Liver (tissue), 9 donors: ENCODE data around the gene CDH13. TPM values are rescaled to one million over a fixed set of nuclear protein-coding genes. Genes with fewer than 3 reads are reported as not detected.

Source experiments
- DNase-seq: peaks from one replicate; pipeline ENCODE4 v3.0.0-alpha.2; 2017; ENCODE audit warnings: low spot score
- H3K27ac ChIP-seq, 2 donors: one replicate each; pipeline ENCODE4 v1.7.0; 2013; ENCODE audit warnings: inconsistent platforms in 2 of 2, low read length in 2 of 2, control low read depth in 1 of 2, low read depth in 1 of 2, mild to moderate bottlenecking in 1 of 2
- H3K27me3 ChIP-seq, 4 donors: one replicate each; pipeline versions ENCODE4 v1.6.1 to v1.7.0; 2013; ENCODE audit warnings: low read length in 3 of 4, inconsistent platforms in 1 of 4, mild to moderate bottlenecking in 1 of 4, moderate library complexity in 1 of 4; ENCODE audit not compliant: control insufficient read depth in 4 of 4, insufficient read depth in 4 of 4
- H3K36me3 ChIP-seq, 4 donors: one replicate each; pipeline versions ENCODE4 v1.6.1 to v1.7.0; 2013; ENCODE audit warnings: low read length in 3 of 4, mild to moderate bottlenecking in 3 of 4, low read depth in 1 of 4, moderate library complexity in 1 of 4; ENCODE audit not compliant: control insufficient read depth in 4 of 4, insufficient read depth in 3 of 4
- H3K4me1 ChIP-seq, 4 donors: one replicate each; pipeline versions ENCODE4 v1.6.1 to v1.7.0; 2013; ENCODE audit warnings: low read length in 3 of 4, mild to moderate bottlenecking in 3 of 4, moderate library complexity in 1 of 4; ENCODE audit not compliant: control insufficient read depth in 4 of 4, insufficient read depth in 4 of 4
- H3K4me3 ChIP-seq, 3 donors: one replicate each; pipeline versions ENCODE4 v1.6.1 to v1.7.0; 2013; ENCODE audit warnings: low read length in 3 of 3, control low read depth in 1 of 3, low read depth in 1 of 3, mild to moderate bottlenecking in 1 of 3
- H3K9ac ChIP-seq, 2 donors: one replicate each; pipeline ENCODE4 v1.7.0; 2013; ENCODE audit warnings: low read length in 2 of 2, mild to moderate bottlenecking in 2 of 2, moderate library complexity in 2 of 2, control low read depth in 1 of 2, low read depth in 1 of 2
- H3K9me3 ChIP-seq, 4 donors: one replicate each; pipeline versions ENCODE4 v1.6.1 to v1.7.0; 2013; ENCODE audit warnings: low read length in 3 of 4; ENCODE audit not compliant: control insufficient read depth in 4 of 4
- CTCF ChIP-seq: fragments of 150-350 bp; IDR thresholded peaks from 2 replicates; pipeline ENCODE4 v1.5.1; 2017; ENCODE audit warnings: improper control_type of control experiment, low read depth, low read length; ENCODE audit not compliant: missing input control
- EGR1 ChIP-seq, 2 donors: IDR thresholded peaks; 2 replicates each; pipeline ENCODE4 v1.6.1; 2016 to 2018; ENCODE audit warnings: antibody characterized with exemption in 2 of 2, low read depth in 2 of 2
- FOXA1 ChIP-seq: IDR thresholded peaks from 2 replicates; pipeline ENCODE4 v1.6.1; 2016; ENCODE audit warnings: antibody characterized with exemption
- FOXA2 ChIP-seq: IDR thresholded peaks from 2 replicates; pipeline ENCODE4 v1.6.1; 2016; ENCODE audit warnings: antibody characterized with exemption
- GABPA ChIP-seq, 2 donors: IDR thresholded peaks in 1 of 2; conservative IDR thresholded peaks in 1 of 2; 2 replicates each; pipeline ENCODE4 v1.6.1; 2016; ENCODE audit warnings: antibody characterized with exemption in 2 of 2, mild to moderate bottlenecking in 1 of 2, moderate library complexity in 1 of 2
- HNF4A ChIP-seq, 2 donors: conservative IDR thresholded peaks; 2 replicates each; pipeline ENCODE4 v1.6.1; 2016; ENCODE audit warnings: antibody characterized with exemption in 2 of 2, mild to moderate bottlenecking in 2 of 2
- HNF4G ChIP-seq: IDR thresholded peaks from 2 replicates; pipeline ENCODE4 v1.6.1; 2016; ENCODE audit warnings: antibody characterized with exemption
- JUND ChIP-seq, 2 donors: IDR thresholded peaks; 2 replicates each; pipeline ENCODE4 v1.6.1; 2016; ENCODE audit warnings: antibody characterized with exemption in 2 of 2
- MAX ChIP-seq: IDR thresholded peaks from 2 replicates; pipeline ENCODE4 v1.6.1; 2016; ENCODE audit warnings: antibody characterized with exemption
- NR2F2 ChIP-seq: IDR thresholded peaks from 2 replicates; pipeline ENCODE4 v1.6.1; 2016; ENCODE audit warnings: antibody characterized with exemption
- RAD21 ChIP-seq, 2 donors: IDR thresholded peaks; 2 replicates each; pipeline ENCODE4 v1.6.1; 2016; ENCODE audit warnings: antibody characterized with exemption in 2 of 2, mild to moderate bottlenecking in 2 of 2
- REST ChIP-seq: IDR thresholded peaks from 2 replicates; pipeline ENCODE4 v1.6.1; 2016; ENCODE audit warnings: antibody characterized with exemption, mild to moderate bottlenecking
- RXRA ChIP-seq, 2 donors: IDR thresholded peaks; 2 replicates each; pipeline ENCODE4 v1.6.1; 2017 to 2018; ENCODE audit warnings: antibody characterized with exemption in 2 of 2, mild to moderate bottlenecking in 1 of 2
- SP1 ChIP-seq: IDR thresholded peaks from 2 replicates; pipeline ENCODE4 v1.6.1; 2018; ENCODE audit warnings: antibody characterized with exemption, mild to moderate bottlenecking
- TAF1 ChIP-seq: conservative IDR thresholded peaks from 2 replicates; pipeline ENCODE4 v1.6.1; 2016; ENCODE audit warnings: antibody characterized with exemption, mild to moderate bottlenecking
- YY1 ChIP-seq: IDR thresholded peaks from 2 replicates; pipeline ENCODE4 v1.6.1; 2016; ENCODE audit warnings: antibody characterized with exemption, mild to moderate bottlenecking
- WGBS: extraction: QIAGEN DNeasy Blood & Tissue Kit; methylation state at CpG from one replicate; pipeline ENCODE4 v1.1.7; 2013; 5-methylcytosine and 5-hydroxymethylcytosine counted together
- polyA plus RNA-seq, 2 donors: library from polyadenylated mRNA; stranded (reverse) in 1 of 2; unstranded in 1 of 2; fragments of 200-250 nt in 1 of 2; fragments of >200 nt in 1 of 2; fragmentation: Nextera tagmentation in 1 of 2; extraction: Ambion mirVana in 1 of 2; gene quantifications; one replicate each; pipeline versions ENCODE4 v1.2.1 to v1.2.3, GENCODE V29; 2013 to 2015
- total RNA-seq, 2 donors: library from RNA; depleted of rRNA; stranded (reverse); fragments of >200 nt; gene quantifications; one replicate each; pipeline ENCODE4 v1.2.3, GENCODE V29; 2014
- TF ChIP-seq, protein P1 (sequence below): IDR thresholded peaks from 2 replicates; pipeline ENCODE4 v1.6.1; 2016; ENCODE audit warnings: antibody characterized with exemption
- TF ChIP-seq, protein P2 (sequence below): IDR thresholded peaks from 2 replicates; pipeline ENCODE4 v1.6.1; 2016; ENCODE audit warnings: antibody characterized with exemption
- donor health status: healthy.
- donor health status: healthy.
- donor health status: healthy.
- donor health status: healthy.
- donor health status: healthy.

CDH13 gene
- total and polyA plus RNA-seq, 4 donors, result 0.21 to 1.5 (median 0.58) TPM

DNA sequence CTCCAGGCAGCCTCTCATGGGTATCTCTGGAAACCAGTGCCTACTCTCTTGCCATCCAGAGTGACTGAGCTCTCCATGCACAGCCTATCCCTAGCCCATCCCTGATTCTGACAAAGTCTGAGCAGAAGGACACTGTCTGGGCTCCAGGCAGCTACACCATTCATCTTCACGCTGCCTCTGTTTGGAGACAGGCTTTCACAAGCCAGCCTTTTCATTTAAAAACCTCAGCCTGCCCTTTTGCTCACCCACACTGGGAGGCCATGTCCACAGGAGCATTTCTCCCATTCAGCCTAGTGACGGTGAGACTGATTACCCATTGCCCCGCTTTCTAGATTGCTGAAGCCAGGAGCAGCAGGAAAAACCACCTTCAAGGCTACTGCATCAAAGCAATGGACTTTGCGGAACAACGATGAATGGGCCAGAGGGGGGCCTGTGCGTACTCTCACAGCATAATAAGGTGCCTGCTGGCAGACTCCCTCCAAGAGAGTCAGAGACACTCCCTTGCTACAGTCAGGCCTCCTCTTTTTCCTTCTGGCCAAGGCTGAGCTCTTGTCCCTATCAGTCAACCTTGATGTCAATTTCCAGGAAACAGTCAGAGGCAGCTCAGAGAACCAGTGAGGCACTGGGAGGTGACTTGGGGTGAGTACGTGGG, 24.7 kb upstream of the CDH13 start:
- DNase-seq, result no peak
- Histone ChIP-seq H3K9ac (no peak overlapping the region), H3K4me3 (no peak overlapping the region), H3K4me1 (no peaks in the 10 kb centered on the region), H3K27ac (no peak overlapping the region), H3K36me3 (no peaks in the 10 kb centered on the region), H3K27me3 (no peaks in the 10 kb centered on the region), H3K9me3 (peaks cover 0 to 11% (median 1%) of the 10 kb centered on the region in 4 donors)
- TF ChIP-seq NR2F2 (no peak), JUND (IDR thresholded peaks at IDR 0.05) (no peak), SP1 (no peak), TAF1 (no peak), EGR1 (IDR thresholded peaks at IDR 0.05; ENCODE audit: low read depth in 2 of 2) (no peak), FOXA1 (no peak), RAD21 (IDR thresholded peaks at IDR 0.05) (no peak), HNF4G (no peak), YY1 (no peak), GABPA (IDR thresholded peaks at IDR 0.05 in 1 of 2, conservative IDR thresholded peaks at IDR 0.05 in 1 of 2) (no peak), REST (no peak), FOXA2 (no peak), MAX (no peak), RXRA (IDR thresholded peaks at IDR 0.05) (no peak), HNF4A (conservative IDR thresholded peaks at IDR 0.05) (no peak), CTCF (no peak)
- TF ChIP-seq, protein P1, sequence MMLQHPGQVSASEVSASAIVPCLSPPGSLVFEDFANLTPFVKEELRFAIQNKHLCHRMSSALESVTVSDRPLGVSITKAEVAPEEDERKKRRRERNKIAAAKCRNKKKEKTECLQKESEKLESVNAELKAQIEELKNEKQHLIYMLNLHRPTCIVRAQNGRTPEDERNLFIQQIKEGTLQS, result no peak
- TF ChIP-seq, protein P2, sequence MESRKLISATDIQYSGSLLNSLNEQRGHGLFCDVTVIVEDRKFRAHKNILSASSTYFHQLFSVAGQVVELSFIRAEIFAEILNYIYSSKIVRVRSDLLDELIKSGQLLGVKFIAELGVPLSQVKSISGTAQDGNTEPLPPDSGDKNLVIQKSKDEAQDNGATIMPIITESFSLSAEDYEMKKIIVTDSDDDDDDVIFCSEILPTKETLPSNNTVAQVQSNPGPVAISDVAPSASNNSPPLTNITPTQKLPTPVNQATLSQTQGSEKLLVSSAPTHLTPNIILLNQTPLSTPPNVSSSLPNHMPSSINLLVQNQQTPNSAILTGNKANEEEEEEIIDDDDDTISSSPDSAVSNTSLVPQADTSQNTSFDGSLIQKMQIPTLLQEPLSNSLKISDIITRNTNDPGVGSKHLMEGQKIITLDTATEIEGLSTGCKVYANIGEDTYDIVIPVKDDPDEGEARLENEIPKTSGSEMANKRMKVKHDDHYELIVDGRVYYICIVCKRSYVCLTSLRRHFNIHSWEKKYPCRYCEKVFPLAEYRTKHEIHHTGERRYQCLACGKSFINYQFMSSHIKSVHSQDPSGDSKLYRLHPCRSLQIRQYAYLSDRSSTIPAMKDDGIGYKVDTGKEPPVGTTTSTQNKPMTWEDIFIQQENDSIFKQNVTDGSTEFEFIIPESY, result no peak
- whole genome bisulfite sequencing, result 74% methylated on average over 7 of the region's 7 CpGs
